Measurements from ENCODE around the gene RAB7A. TPM values are rescaled to one million over a fixed set of nuclear protein-coding genes. Genes with fewer than 3 reads are reported as not detected.

Gene RAB7A
- total and polyA plus RNA-seq, 2 of the 13 experiments (the other 11 are each of a cell fraction or from before 2014, with no cell fraction given) = 26.5 to 182 TPM

DNA sequence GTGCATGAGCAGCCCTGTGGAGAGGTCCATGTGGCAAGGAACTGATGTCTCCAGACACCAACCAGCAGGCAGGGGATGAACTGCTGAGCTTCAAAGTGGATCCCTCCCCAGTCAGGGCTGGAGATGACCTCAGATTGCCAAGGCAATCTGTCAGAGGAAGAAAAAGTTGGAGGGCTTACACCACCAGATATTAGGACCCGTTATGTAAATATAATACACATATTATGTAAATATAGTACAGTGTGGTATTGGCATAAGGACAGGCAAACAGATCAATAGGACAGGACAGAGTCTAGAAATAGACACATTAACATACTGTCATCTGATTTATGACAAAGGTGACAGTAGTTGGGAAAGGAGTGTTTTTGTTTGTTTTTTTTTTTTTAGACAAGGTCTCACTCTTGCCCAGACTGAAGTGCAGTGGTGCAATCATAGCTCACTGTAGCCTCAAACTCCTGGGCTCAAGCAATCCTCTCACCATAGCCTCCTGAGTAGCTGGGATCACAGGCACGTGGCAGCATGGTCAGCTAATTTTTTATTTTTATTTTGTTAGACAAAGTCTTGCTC lies 18.0 kb upstream of the RAB7A start (continued):
- TF ChIP-seq ARNTL (CRISPR knock-in tag; IDR thresholded peaks at IDR 0.05) = peak; percentile 68; the same call in 1 of the 2 replicates
- TF ChIP-seq, protein P1, sequence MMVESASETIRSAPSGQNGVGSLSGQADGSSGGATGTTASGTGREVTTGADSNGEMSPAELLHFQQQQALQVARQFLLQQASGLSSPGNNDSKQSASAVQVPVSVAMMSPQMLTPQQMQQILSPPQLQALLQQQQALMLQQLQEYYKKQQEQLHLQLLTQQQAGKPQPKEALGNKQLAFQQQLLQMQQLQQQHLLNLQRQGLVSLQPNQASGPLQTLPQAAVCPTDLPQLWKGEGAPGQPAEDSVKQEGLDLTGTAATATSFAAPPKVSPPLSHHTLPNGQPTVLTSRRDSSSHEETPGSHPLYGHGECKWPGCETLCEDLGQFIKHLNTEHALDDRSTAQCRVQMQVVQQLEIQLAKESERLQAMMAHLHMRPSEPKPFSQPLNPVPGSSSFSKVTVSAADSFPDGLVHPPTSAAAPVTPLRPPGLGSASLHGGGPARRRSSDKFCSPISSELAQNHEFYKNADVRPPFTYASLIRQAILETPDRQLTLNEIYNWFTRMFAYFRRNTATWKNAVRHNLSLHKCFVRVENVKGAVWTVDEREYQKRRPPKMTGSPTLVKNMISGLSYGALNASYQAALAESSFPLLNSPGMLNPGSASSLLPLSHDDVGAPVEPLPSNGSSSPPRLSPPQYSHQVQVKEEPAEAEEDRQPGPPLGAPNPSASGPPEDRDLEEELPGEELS (CRISPR knock-in tag; IDR thresholded peaks at IDR 0.05) = peak; percentile 85
- TF ChIP-seq, protein P2, sequence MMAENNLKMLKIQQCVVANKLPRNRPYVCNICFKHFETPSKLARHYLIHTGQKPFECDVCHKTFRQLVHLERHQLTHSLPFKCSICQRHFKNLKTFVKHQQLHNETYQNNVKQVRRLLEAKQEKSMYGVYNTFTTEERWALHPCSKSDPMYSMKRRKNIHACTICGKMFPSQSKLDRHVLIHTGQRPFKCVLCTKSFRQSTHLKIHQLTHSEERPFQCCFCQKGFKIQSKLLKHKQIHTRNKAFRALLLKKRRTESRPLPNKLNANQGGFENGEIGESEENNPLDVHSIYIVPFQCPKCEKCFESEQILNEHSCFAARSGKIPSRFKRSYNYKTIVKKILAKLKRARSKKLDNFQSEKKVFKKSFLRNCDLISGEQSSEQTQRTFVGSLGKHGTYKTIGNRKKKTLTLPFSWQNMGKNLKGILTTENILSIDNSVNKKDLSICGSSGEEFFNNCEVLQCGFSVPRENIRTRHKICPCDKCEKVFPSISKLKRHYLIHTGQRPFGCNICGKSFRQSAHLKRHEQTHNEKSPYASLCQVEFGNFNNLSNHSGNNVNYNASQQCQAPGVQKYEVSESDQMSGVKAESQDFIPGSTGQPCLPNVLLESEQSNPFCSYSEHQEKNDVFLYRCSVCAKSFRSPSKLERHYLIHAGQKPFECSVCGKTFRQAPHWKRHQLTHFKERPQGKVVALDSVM (CRISPR knock-in tag; IDR thresholded peaks at IDR 0.05) = peak; percentile 98
- peak; percentile 96 for TF ChIP-seq PPARG (CRISPR knock-in tag; conservative IDR thresholded peaks at IDR 0.05)
- peak; percentile 47; the same call in 1 of the 2 replicates for TF ChIP-seq SP5 (CRISPR knock-in tag; IDR thresholded peaks at IDR 0.05; ENCODE audit: borderline replicate concordance, low read depth)
- TF ChIP-seq ZNF550 (CRISPR knock-in tag; IDR thresholded peaks at IDR 0.05; ENCODE audit: borderline replicate concordance) = no peak
- TF ChIP-seq, protein P3, sequence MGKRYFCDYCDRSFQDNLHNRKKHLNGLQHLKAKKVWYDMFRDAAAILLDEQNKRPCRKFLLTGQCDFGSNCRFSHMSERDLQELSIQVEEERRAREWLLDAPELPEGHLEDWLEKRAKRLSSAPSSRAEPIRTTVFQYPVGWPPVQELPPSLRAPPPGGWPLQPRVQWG (CRISPR knock-in tag; IDR thresholded peaks at IDR 0.05; ENCODE audit: borderline replicate concordance, low read depth) = no peak
- TF ChIP-seq FOXO1 (CRISPR knock-in tag; IDR thresholded peaks at IDR 0.05) = peak; percentile 65; the same call in 1 of the 2 replicates
- TF ChIP-seq BCL6 (CRISPR knock-in tag; IDR thresholded peaks at IDR 0.05) = peak; percentile 66
- TF ChIP-seq, protein P4, sequence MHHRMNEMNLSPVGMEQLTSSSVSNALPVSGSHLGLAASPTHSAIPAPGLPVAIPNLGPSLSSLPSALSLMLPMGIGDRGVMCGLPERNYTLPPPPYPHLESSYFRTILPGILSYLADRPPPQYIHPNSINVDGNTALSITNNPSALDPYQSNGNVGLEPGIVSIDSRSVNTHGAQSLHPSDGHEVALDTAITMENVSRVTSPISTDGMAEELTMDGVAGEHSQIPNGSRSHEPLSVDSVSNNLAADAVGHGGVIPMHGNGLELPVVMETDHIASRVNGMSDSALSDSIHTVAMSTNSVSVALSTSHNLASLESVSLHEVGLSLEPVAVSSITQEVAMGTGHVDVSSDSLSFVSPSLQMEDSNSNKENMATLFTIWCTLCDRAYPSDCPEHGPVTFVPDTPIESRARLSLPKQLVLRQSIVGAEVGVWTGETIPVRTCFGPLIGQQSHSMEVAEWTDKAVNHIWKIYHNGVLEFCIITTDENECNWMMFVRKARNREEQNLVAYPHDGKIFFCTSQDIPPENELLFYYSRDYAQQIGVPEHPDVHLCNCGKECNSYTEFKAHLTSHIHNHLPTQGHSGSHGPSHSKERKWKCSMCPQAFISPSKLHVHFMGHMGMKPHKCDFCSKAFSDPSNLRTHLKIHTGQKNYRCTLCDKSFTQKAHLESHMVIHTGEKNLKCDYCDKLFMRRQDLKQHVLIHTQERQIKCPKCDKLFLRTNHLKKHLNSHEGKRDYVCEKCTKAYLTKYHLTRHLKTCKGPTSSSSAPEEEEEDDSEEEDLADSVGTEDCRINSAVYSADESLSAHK (CRISPR knock-in tag; IDR thresholded peaks at IDR 0.05; ENCODE audit: borderline replicate concordance) = no peak
- TF ChIP-seq, protein P5, sequence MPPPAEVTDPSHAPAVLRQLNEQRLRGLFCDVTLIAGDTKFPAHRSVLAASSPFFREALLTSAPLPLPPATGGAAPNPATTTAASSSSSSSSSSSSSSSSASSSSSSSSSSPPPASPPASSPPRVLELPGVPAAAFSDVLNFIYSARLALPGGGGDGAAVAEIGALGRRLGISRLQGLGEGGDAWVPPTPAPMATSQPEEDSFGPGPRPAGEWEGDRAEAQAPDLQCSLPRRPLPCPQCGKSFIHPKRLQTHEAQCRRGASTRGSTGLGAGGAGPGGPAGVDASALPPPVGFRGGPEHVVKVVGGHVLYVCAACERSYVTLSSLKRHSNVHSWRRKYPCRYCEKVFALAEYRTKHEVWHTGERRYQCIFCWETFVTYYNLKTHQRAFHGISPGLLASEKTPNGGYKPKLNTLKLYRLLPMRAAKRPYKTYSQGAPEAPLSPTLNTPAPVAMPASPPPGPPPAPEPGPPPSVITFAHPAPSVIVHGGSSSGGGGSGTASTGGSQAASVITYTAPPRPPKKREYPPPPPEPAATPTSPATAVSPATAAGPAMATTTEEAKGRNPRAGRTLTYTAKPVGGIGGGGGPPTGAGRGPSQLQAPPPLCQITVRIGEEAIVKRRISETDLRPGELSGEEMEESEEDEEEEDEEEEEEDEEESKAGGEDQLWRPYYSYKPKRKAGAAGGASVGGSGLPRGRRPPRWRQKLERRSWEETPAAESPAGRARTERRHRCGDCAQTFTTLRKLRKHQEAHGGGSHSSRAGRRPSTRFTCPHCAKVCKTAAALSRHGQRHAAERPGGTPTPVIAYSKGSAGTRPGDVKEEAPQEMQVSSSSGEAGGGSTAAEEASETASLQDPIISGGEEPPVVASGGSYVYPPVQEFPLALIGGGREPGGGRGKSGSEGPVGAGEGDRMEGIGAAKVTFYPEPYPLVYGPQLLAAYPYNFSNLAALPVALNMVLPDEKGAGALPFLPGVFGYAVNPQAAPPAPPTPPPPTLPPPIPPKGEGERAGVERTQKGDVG (CRISPR knock-in tag; IDR thresholded peaks at IDR 0.05; ENCODE audit: borderline replicate concordance) = no peak
- TF ChIP-seq, protein P6, sequence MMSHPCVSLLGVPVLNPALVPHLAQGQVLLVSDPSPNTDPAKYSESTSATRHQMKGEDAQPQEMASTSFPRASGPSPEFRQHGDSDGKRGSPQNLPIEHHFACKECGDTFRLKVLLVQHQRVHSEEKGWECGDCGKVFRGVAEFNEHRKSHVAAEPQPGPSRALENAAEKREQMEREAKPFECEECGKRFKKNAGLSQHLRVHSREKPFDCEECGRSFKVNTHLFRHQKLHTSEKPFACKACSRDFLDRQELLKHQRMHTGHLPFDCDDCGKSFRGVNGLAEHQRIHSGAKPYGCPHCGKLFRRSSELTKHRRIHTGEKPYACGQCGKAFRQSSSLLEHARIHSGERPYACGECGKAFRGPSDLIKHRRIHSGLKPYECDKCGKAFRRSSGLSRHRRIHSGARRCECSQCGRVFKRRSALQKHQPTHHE (CRISPR knock-in tag; IDR thresholded peaks at IDR 0.05; ENCODE audit: borderline replicate concordance) = no peak
- peak; percentile 88 for TF ChIP-seq FOXK1 (CRISPR knock-in tag; IDR thresholded peaks at IDR 0.05; ENCODE audit: borderline replicate concordance, low read depth)
- TF ChIP-seq ZNF441 (CRISPR knock-in tag; IDR thresholded peaks at IDR 0.05; ENCODE audit: borderline replicate concordance) = 0 out of 2 replicates have a peak, but pooled peaks have one; percentile 46
- no peak for TF ChIP-seq HNRNPH1 (optimal IDR thresholded peaks at IDR 0.05; ENCODE audit: low read depth, low read length)
